ENCODE measurements around the gene LDAH.
"Not testable (repeated sequence)": the region's sequence is repeated elsewhere in the genome, so short reads cannot be mapped to it uniquely, and the experiment has no call there.

LDAH gene

GRCh38 chr2:20796374-20796791, 26.5 kb downstream of the LDAH start:
- peaks cover 0 to 4% of the 10 kb centered on the region in 2 donors for H3K4me1 ChIP-seq (ENCODE audit: control insufficient read depth in 1 of 2, insufficient read depth in 2 of 2, low read length in 2 of 2)
- H3K9me3 ChIP-seq (ENCODE audit: control insufficient read depth in 1 of 2, low read length in 2 of 2): no peaks in the 10 kb centered on the region
- no peak overlapping the region for H3K9ac ChIP-seq (ENCODE audit: low read depth in 1 of 2, low read length in 2 of 2)
- no peaks in the 10 kb centered on the region for H3K27me3 ChIP-seq (ENCODE audit: control insufficient read depth in 1 of 2, insufficient read depth in 2 of 2, low read length in 2 of 2)
- peaks cover 4 to 5% of the 10 kb centered on the region in 2 donors for H3K36me3 ChIP-seq (ENCODE audit: control insufficient read depth in 1 of 2, insufficient read depth in 2 of 2, low read length in 2 of 2)
- H3K27ac ChIP-seq (ENCODE audit: low read depth, low read length): no peak overlapping the region
- no peak overlapping the region for H3K4me3 ChIP-seq (ENCODE audit: low read depth in 1 of 2, low read length in 2 of 2)

GRCh38 chr2:20793944-20794343, 29.0 kb downstream of the LDAH start:
- H3K4me1 ChIP-seq (ENCODE audit: control insufficient read depth in 1 of 2, insufficient read depth in 2 of 2, low read length in 2 of 2); H3K27ac ChIP-seq (ENCODE audit: low read depth, low read length): not testable (repeated sequence)
- peaks cover 9 to 18% of the 10 kb centered on the region in 2 donors for H3K36me3 ChIP-seq (ENCODE audit: control insufficient read depth in 1 of 2, insufficient read depth in 2 of 2, low read length in 2 of 2)

GRCh38 chr2:20781656-20782265, 41.1 kb downstream of the LDAH start:
- H3K36me3 ChIP-seq (ENCODE audit: control insufficient read depth in 1 of 2, insufficient read depth in 2 of 2, low read length in 2 of 2): peaks cover 9 to 13% of the 10 kb centered on the region in 2 donors
- no peaks in the 10 kb centered on the region for H3K27me3 ChIP-seq (ENCODE audit: control insufficient read depth in 1 of 2, insufficient read depth in 2 of 2, low read length in 2 of 2)
- H3K27ac ChIP-seq (ENCODE audit: low read depth, low read length): no peak overlapping the region
- H3K9ac ChIP-seq (ENCODE audit: low read depth in 1 of 2, low read length in 2 of 2): no peak overlapping the region
- no peaks in the 10 kb centered on the region for H3K9me3 ChIP-seq (ENCODE audit: control insufficient read depth in 1 of 2, low read length in 2 of 2)
- H3K4me1 ChIP-seq (ENCODE audit: control insufficient read depth in 1 of 2, insufficient read depth in 2 of 2, low read length in 2 of 2): no peaks in the 10 kb centered on the region
- no peak overlapping the region for H3K4me3 ChIP-seq (ENCODE audit: low read depth in 1 of 2, low read length in 2 of 2)

More at GRCh38 chr2:20793944-20794343, 29.0 kb downstream of the LDAH start:
- not testable (repeated sequence) for H3K27me3 ChIP-seq (ENCODE audit: control insufficient read depth in 1 of 2, insufficient read depth in 2 of 2, low read length in 2 of 2); H3K4me3 ChIP-seq (ENCODE audit: low read depth in 1 of 2, low read length in 2 of 2); H3K9ac ChIP-seq (ENCODE audit: low read depth in 1 of 2, low read length in 2 of 2); H3K9me3 ChIP-seq (ENCODE audit: control insufficient read depth in 1 of 2, low read length in 2 of 2)

GRCh38 chr2:20771299-20771698, 51.6 kb downstream of the LDAH start:
- Histone ChIP-seq H3K27ac (ENCODE audit: low read depth, low read length) (no peak overlapping the region), H3K36me3 (ENCODE audit: control insufficient read depth in 1 of 2, insufficient read depth in 2 of 2, low read length in 2 of 2) (peaks cover 9 to 37% of the 10 kb centered on the region in 2 donors), H3K9ac (ENCODE audit: low read depth in 1 of 2, low read length in 2 of 2) (no peak overlapping the region), H3K4me3 (ENCODE audit: low read depth in 1 of 2, low read length in 2 of 2) (no peak overlapping the region), H3K27me3 (ENCODE audit: control insufficient read depth in 1 of 2, insufficient read depth in 2 of 2, low read length in 2 of 2) (no peaks in the 10 kb centered on the region), H3K4me1 (ENCODE audit: control insufficient read depth in 1 of 2, insufficient read depth in 2 of 2, low read length in 2 of 2) (no peaks in the 10 kb centered on the region), H3K9me3 (ENCODE audit: control insufficient read depth in 1 of 2, low read length in 2 of 2) (no peaks in the 10 kb centered on the region)

- Histone ChIP-seq H3K36me3 (ENCODE audit: control insufficient read depth in 1 of 2, insufficient read depth in 2 of 2, low read length in 2 of 2) (peaks cover 4 to 25% of the 10 kb centered on the region in 2 donors), H3K9ac (ENCODE audit: low read depth in 1 of 2, low read length in 2 of 2) (no peak overlapping the region), H3K27me3 (ENCODE audit: control insufficient read depth in 1 of 2, insufficient read depth in 2 of 2, low read length in 2 of 2) (no peaks in the 10 kb centered on the region), H3K9me3 (ENCODE audit: control insufficient read depth in 1 of 2, low read length in 2 of 2) (no peaks in the 10 kb centered on the region), H3K27ac (ENCODE audit: low read depth, low read length) (no peak overlapping the region), H3K4me3 (ENCODE audit: low read depth in 1 of 2, low read length in 2 of 2) (no peak overlapping the region), H3K4me1 (ENCODE audit: control insufficient read depth in 1 of 2, insufficient read depth in 2 of 2, low read length in 2 of 2) (no peaks in the 10 kb centered on the region)
Observed at GRCh38 chr2:20766798-20767644, 55.9 kb downstream of the LDAH start.

- H3K4me3 ChIP-seq (ENCODE audit: low read depth in 1 of 2, low read length in 2 of 2): no peak overlapping the region
- H3K4me1 ChIP-seq (ENCODE audit: control insufficient read depth in 1 of 2, insufficient read depth in 2 of 2, low read length in 2 of 2): no peaks in the 10 kb centered on the region
- H3K27ac ChIP-seq (ENCODE audit: low read depth, low read length): no peak overlapping the region
- no peaks in the 10 kb centered on the region for H3K27me3 ChIP-seq (ENCODE audit: control insufficient read depth in 1 of 2, insufficient read depth in 2 of 2, low read length in 2 of 2)
- H3K9me3 ChIP-seq (ENCODE audit: control insufficient read depth in 1 of 2, low read length in 2 of 2): no peaks in the 10 kb centered on the region
- H3K9ac ChIP-seq (ENCODE audit: low read depth in 1 of 2, low read length in 2 of 2): no peak overlapping the region
- peaks cover 4 to 18% of the 10 kb centered on the region in 2 donors for H3K36me3 ChIP-seq (ENCODE audit: control insufficient read depth in 1 of 2, insufficient read depth in 2 of 2, low read length in 2 of 2)
Observed at GRCh38 chr2:20766213-20766612, 56.7 kb downstream of the LDAH start.

GRCh38 chr2:20762945-20763683, 59.8 kb downstream of the LDAH start:
- no peaks in the 10 kb centered on the region for H3K9me3 ChIP-seq (ENCODE audit: control insufficient read depth in 1 of 2, low read length in 2 of 2)
- H3K4me1 ChIP-seq (ENCODE audit: control insufficient read depth in 1 of 2, insufficient read depth in 2 of 2, low read length in 2 of 2): no peaks in the 10 kb centered on the region
- H3K4me3 ChIP-seq (ENCODE audit: low read depth in 1 of 2, low read length in 2 of 2): no peak overlapping the region
- H3K36me3 ChIP-seq (ENCODE audit: control insufficient read depth in 1 of 2, insufficient read depth in 2 of 2, low read length in 2 of 2): peaks cover 8 to 17% of the 10 kb centered on the region in 2 donors
- H3K27me3 ChIP-seq (ENCODE audit: control insufficient read depth in 1 of 2, insufficient read depth in 2 of 2, low read length in 2 of 2): no peaks in the 10 kb centered on the region
- H3K27ac ChIP-seq (ENCODE audit: low read depth, low read length): no peak overlapping the region
- no peak overlapping the region for H3K9ac ChIP-seq (ENCODE audit: low read depth in 1 of 2, low read length in 2 of 2)

- Histone ChIP-seq H3K27ac (ENCODE audit: low read depth, low read length) (no peak overlapping the region), H3K4me3 (ENCODE audit: low read depth in 1 of 2, low read length in 2 of 2) (no peak overlapping the region), H3K4me1 (ENCODE audit: control insufficient read depth in 1 of 2, insufficient read depth in 2 of 2, low read length in 2 of 2) (no peaks in the 10 kb centered on the region), H3K9ac (ENCODE audit: low read depth in 1 of 2, low read length in 2 of 2) (no peak overlapping the region), H3K27me3 (ENCODE audit: control insufficient read depth in 1 of 2, insufficient read depth in 2 of 2, low read length in 2 of 2) (no peaks in the 10 kb centered on the region), H3K36me3 (ENCODE audit: control insufficient read depth in 1 of 2, insufficient read depth in 2 of 2, low read length in 2 of 2) (peaks cover 4 to 11% of the 10 kb centered on the region in 2 donors), H3K9me3 (ENCODE audit: control insufficient read depth in 1 of 2, low read length in 2 of 2) (no peaks in the 10 kb centered on the region)
Observed at GRCh38 chr2:20759487-20759886, 63.4 kb downstream of the LDAH start.

- Histone ChIP-seq H3K4me1 (ENCODE audit: control insufficient read depth in 1 of 2, insufficient read depth in 2 of 2, low read length in 2 of 2) (no peaks in the 10 kb centered on the region), H3K36me3 (ENCODE audit: control insufficient read depth in 1 of 2, insufficient read depth in 2 of 2, low read length in 2 of 2) (peaks cover 4 to 11% of the 10 kb centered on the region in 2 donors), H3K27me3 (ENCODE audit: control insufficient read depth in 1 of 2, insufficient read depth in 2 of 2, low read length in 2 of 2) (no peaks in the 10 kb centered on the region), H3K9me3 (ENCODE audit: control insufficient read depth in 1 of 2, low read length in 2 of 2) (no peaks in the 10 kb centered on the region), H3K4me3 (ENCODE audit: low read depth in 1 of 2, low read length in 2 of 2) (no peak overlapping the region), H3K9ac (ENCODE audit: low read depth in 1 of 2, low read length in 2 of 2) (no peak overlapping the region), H3K27ac (ENCODE audit: low read depth, low read length) (no peak overlapping the region)
Observed at GRCh38 chr2:20758997-20759396, 63.9 kb downstream of the LDAH start.

Data from duodenal mucosa (tissue), 2 donors.